H9 (cell line): ENCODE data around the gene DCDC2. TPM values are rescaled to one million over a fixed set of nuclear protein-coding genes. Genes with fewer than 3 reads are reported as not detected.

Source experiments
- DNase-seq: peaks from one replicate; pipeline ENCODE4 v3.0.0-alpha.2; 2017
- H2AFZ ChIP-seq: one replicate; pipeline ENCODE4 v1.6.1; 2013; ENCODE audit warnings: mild to moderate bottlenecking, low read length, control low read depth, moderate library complexity
- H2AK5ac ChIP-seq: 2 replicates; pipeline ENCODE4 v1.6.1; 2013; ENCODE audit warnings: low read length, control low read depth, mixed read lengths; ENCODE audit not compliant: insufficient read length
- H2BK120ac ChIP-seq: one replicate; pipeline ENCODE4 v1.6.1; 2013; ENCODE audit warnings: low read depth, mild to moderate bottlenecking, low read length, control low read depth, inconsistent platforms; ENCODE audit not compliant: poor library complexity, severe bottlenecking
- H2BK12ac ChIP-seq: 2 replicates; pipeline ENCODE4 v1.6.1; 2013; ENCODE audit warnings: low read length, control low read depth, mixed read lengths, low read depth; ENCODE audit not compliant: insufficient read length
- H2BK15ac ChIP-seq: 2 replicates; pipeline ENCODE4 v1.6.1; 2013; ENCODE audit warnings: low read depth, low read length, control low read depth
- H2BK20ac ChIP-seq: one replicate; pipeline ENCODE4 v1.6.1; 2013; ENCODE audit warnings: low read depth, mild to moderate bottlenecking, low read length, control low read depth, inconsistent platforms; ENCODE audit not compliant: poor library complexity, severe bottlenecking
- H2BK5ac ChIP-seq: 2 replicates; pipeline ENCODE4 v1.6.1; 2013; ENCODE audit warnings: low read length, control low read depth, mixed read lengths; ENCODE audit not compliant: insufficient read length
- H3K14ac ChIP-seq: 2 replicates; pipeline ENCODE4 v1.6.1; 2013; ENCODE audit warnings: low read length, control low read depth; ENCODE audit not compliant: insufficient read depth
- H3K18ac ChIP-seq: 2 replicates; pipeline ENCODE4 v1.6.1; 2013; ENCODE audit warnings: low read depth, mild to moderate bottlenecking, mixed read lengths, low read length, control low read depth; ENCODE audit not compliant: insufficient read length
- H3K23ac ChIP-seq: 2 replicates; pipeline ENCODE4 v1.6.1; 2013; ENCODE audit warnings: low read length, control low read depth, mixed read lengths, low read depth; ENCODE audit not compliant: insufficient read length
- H3K23me2 ChIP-seq: 2 replicates; pipeline ENCODE4 v1.6.1; 2013; ENCODE audit warnings: low read depth, mild to moderate bottlenecking, mixed read lengths, low read length, control low read depth; ENCODE audit not compliant: insufficient read length, poor library complexity, severe bottlenecking
- H3K27ac ChIP-seq: 2 replicates; pipeline ENCODE4 v1.5.1; 2013; ENCODE audit warnings: low read length, control low read depth, mixed read lengths, low read depth; ENCODE audit not compliant: insufficient read length
- H3K27me3 ChIP-seq: 2 replicates; pipeline ENCODE4 v1.6.1; 2013; ENCODE audit warnings: low read length, control low read depth, inconsistent platforms; ENCODE audit not compliant: insufficient read depth
- H3K4ac ChIP-seq: 2 replicates; pipeline ENCODE4 v1.6.1; 2013; ENCODE audit warnings: low read depth, mild to moderate bottlenecking, control low read depth, inconsistent platforms, low read length, moderate library complexity
- H3K4me1 ChIP-seq: 2 replicates; pipeline ENCODE4 v1.6.1; 2013; ENCODE audit warnings: low read length, control low read depth, inconsistent platforms; ENCODE audit not compliant: insufficient read depth
- H3K4me2 ChIP-seq: 2 replicates; pipeline ENCODE4 v1.6.1; 2013; ENCODE audit warnings: low read length, control low read depth, mixed read lengths; ENCODE audit not compliant: insufficient read length, insufficient read depth
- H3K56ac ChIP-seq: 2 replicates; pipeline ENCODE4 v1.6.1; 2013; ENCODE audit warnings: low read depth, mild to moderate bottlenecking, mixed read lengths, low read length, control low read depth; ENCODE audit not compliant: insufficient read length
- H3K79me1 ChIP-seq: 2 replicates; pipeline ENCODE4 v1.6.1; 2013; ENCODE audit warnings: low read depth, mild to moderate bottlenecking, moderate library complexity, low read length, control low read depth, inconsistent platforms; ENCODE audit not compliant: insufficient read depth, poor library complexity, severe bottlenecking
- H3K79me2 ChIP-seq: 2 replicates; pipeline ENCODE4 v1.6.1; 2013; ENCODE audit warnings: low read length, control low read depth, inconsistent platforms; ENCODE audit not compliant: insufficient read depth
- H3K9ac ChIP-seq: 2 replicates; pipeline ENCODE4 v1.6.1; 2013; ENCODE audit warnings: low read length, control low read depth, mixed read lengths; ENCODE audit not compliant: insufficient read length; ENCODE audit errors: extremely low read depth
- H3K9me3 ChIP-seq: one replicate; pipeline ENCODE4 v1.6.1; 2013; ENCODE audit warnings: low read depth, low read length, inconsistent platforms; ENCODE audit not compliant: control insufficient read depth
- H3T11ph ChIP-seq: one replicate; pipeline ENCODE4 v1.6.1; 2013; ENCODE audit warnings: mild to moderate bottlenecking, low read length, control low read depth, inconsistent platforms
- H4K20me1 ChIP-seq: one replicate; pipeline ENCODE4 v1.6.1; 2013; ENCODE audit not compliant: control insufficient read depth, insufficient read length, insufficient read depth
- H4K5ac ChIP-seq: 2 replicates; pipeline ENCODE4 v1.6.1; 2013; ENCODE audit warnings: low read depth, mild to moderate bottlenecking, mixed read lengths, low read length, control low read depth; ENCODE audit not compliant: insufficient read length
- H4K8ac ChIP-seq: replicated peaks from 2 replicates; pipeline ENCODE4 v1.6.1; 2013; ENCODE audit warnings: low read length, control low read depth, mixed read lengths, low read depth; ENCODE audit not compliant: insufficient read length
- H4K91ac ChIP-seq: 2 replicates; pipeline ENCODE4 v1.6.1; 2013; ENCODE audit warnings: low read depth, mild to moderate bottlenecking, moderate library complexity, mixed read lengths, low read length, control low read depth; ENCODE audit not compliant: insufficient read length
- H3K27ac Mint-ChIP-seq, 3 experiments: 2 replicates in 2 of 3; 3 replicates in 1 of 3; pipeline ENCODE4 v1.8.0; 2020 to 2021; ENCODE audit warnings: mixed read lengths in 3 of 3, mild to moderate bottlenecking in 1 of 3, moderate library complexity in 1 of 3
- H3K27me3 Mint-ChIP-seq: 2 replicates; pipeline ENCODE4 v1.8.0; 2021; ENCODE audit warnings: low read depth, mild to moderate bottlenecking, moderate library complexity, mixed read lengths
- H3K36me3 Mint-ChIP-seq, 3 experiments: 2 replicates in 2 of 3; 3 replicates in 1 of 3; pipeline ENCODE4 v1.8.0; 2020 to 2021; ENCODE audit warnings: low read depth in 3 of 3, mixed read lengths in 3 of 3; ENCODE audit not compliant: insufficient read depth in 1 of 3
- H3K4me1 Mint-ChIP-seq, 2 experiments: 2 replicates each; pipeline ENCODE4 v1.8.0; 2020; ENCODE audit warnings: mixed read lengths in 2 of 2
- H3K4me3 Mint-ChIP-seq, 2 experiments: 2 replicates in 1 of 2; 3 replicates in 1 of 2; pipeline ENCODE4 v1.8.0; 2020 to 2021; ENCODE audit warnings: mild to moderate bottlenecking in 2 of 2, mixed read lengths in 2 of 2, moderate library complexity in 1 of 2
- H3K9me3 Mint-ChIP-seq, 2 experiments: 2 replicates in 1 of 2; 3 replicates in 1 of 2; pipeline ENCODE4 v1.8.0; 2020; ENCODE audit warnings: mild to moderate bottlenecking in 2 of 2, mixed read lengths in 2 of 2, moderate library complexity in 1 of 2
- CTCF ChIP-seq: fragments of 200-600 bp; sonication (generic); conservative IDR thresholded peaks from 3 replicates; pipeline ENCODE4 v1.8.0; 2021; ENCODE audit warnings: antibody characterized with exemption, mild to moderate bottlenecking
- WGBS: extraction: QIAGEN DNeasy Blood & Tissue Kit; methylation state at CpG from one replicate; pipeline ENCODE4 v1.1.7; 2013; ENCODE audit warnings: missing lambda C conversion rate, low lambda C conversion rate, mixed read lengths; ENCODE audit not compliant: insufficient read length; ENCODE audit errors: extremely low coverage; 5-methylcytosine and 5-hydroxymethylcytosine counted together
- total RNA-seq: library from RNA; stranded (reverse); gene quantifications from 2 replicates; pipeline ENCODE4 v1.2.1, GENCODE V29; 2021

Gene DCDC2
- total RNA-seq, 1 experiment from 2014 or later: 0.59 TPM

DNA sequence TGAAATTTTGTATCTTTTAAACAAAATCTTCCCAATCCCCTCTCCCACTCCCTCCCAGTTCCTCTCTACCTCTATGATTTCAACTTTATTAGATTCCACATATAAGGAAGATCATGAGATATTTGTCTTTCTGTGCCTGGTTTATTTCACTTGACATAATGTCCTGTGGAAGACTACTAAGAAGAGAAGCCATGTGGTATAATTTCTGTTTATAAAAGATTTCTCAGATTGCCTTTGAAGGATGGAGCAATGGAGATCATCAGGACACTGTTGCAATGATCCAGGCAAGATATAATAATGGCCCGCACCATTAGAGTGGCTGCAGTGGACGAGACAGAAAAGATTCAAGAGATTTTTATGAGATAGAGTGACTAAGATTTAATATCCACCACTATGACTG, 218.8 kb downstream of the DCDC2 start:
- no peaks in the 10 kb centered on the region for H3K79me2 ChIP-seq
- H3K14ac ChIP-seq: no peak overlapping the region
- H3K27me3 ChIP-seq: no peaks in the 10 kb centered on the region
- H4K5ac ChIP-seq: no peak overlapping the region
- no peak overlapping the region for H3K27ac ChIP-seq
- no peak overlapping the region for H4K8ac ChIP-seq
- no peak overlapping the region for H3K4ac ChIP-seq
- H3K4me2 ChIP-seq: no peak overlapping the region
- no peak overlapping the region for H2BK12ac ChIP-seq
- H3K23ac ChIP-seq: no peak overlapping the region
- H2AK5ac ChIP-seq: no peak overlapping the region
- no peak overlapping the region for H2BK120ac ChIP-seq
- no peak overlapping the region for H3K27ac Mint-ChIP-seq
- no peak overlapping the region for H3K4me3 Mint-ChIP-seq
- H2AFZ ChIP-seq: no peak overlapping the region
- no peaks in the 10 kb centered on the region for H3K23me2 ChIP-seq
- H3K4me1 Mint-ChIP-seq: no peaks in the 10 kb centered on the region
- H3K4me1 ChIP-seq: no peaks in the 10 kb centered on the region
- H3K9ac ChIP-seq: no peak overlapping the region
- no peaks in the 10 kb centered on the region for H3K79me1 ChIP-seq
- no peak for DNase-seq
- H4K20me1 ChIP-seq: no peaks in the 10 kb centered on the region
- no peak overlapping the region for H3K18ac ChIP-seq
- H3T11ph ChIP-seq: no peak overlapping the region
- no peak overlapping the region for H2BK15ac ChIP-seq
- no peak for TF ChIP-seq CTCF
- WGBS: no CpG with 5 or more reads among the region's 2 CpGs
- no peak overlapping the region for H4K91ac ChIP-seq
- no peak overlapping the region for H2BK5ac ChIP-seq
- no peaks in the 10 kb centered on the region; a peak in 1 of 7 replicates for H3K36me3 Mint-ChIP-seq
- no peaks in the 10 kb centered on the region for H3K9me3 Mint-ChIP-seq
- H3K56ac ChIP-seq: no peak overlapping the region
- no peak overlapping the region for H2BK20ac ChIP-seq
- peaks cover 4% of the 10 kb centered on the region for H3K27me3 Mint-ChIP-seq
- no peaks in the 10 kb centered on the region for H3K9me3 ChIP-seq
